GM12878 (cell line): ENCODE measurements around the gene FFAR1. TPM values are rescaled to one million over a fixed set of nuclear protein-coding genes. Genes with fewer than 3 reads are reported as not detected.

Source experiments
- BHLHE40 ChIP-seq, 2 experiments: fragments of 450-650 bp in 1 of 2; IDR thresholded peaks; 2 replicates each; pipeline ENCODE4 v1.6.1; 2011 to 2017; ENCODE audit warnings: low read depth in 2 of 2, borderline replicate concordance in 1 of 2, improper control_type of control experiment in 1 of 2, low read length in 1 of 2, mild to moderate bottlenecking in 1 of 2
- BMI1 ChIP-seq: fragments of 450-650 bp; IDR thresholded peaks from 2 replicates; pipeline ENCODE4 v1.6.1; 2016; ENCODE audit warnings: mild to moderate bottlenecking, moderate library complexity, borderline replicate concordance
- DPF2 ChIP-seq: fragments of 450-650 bp; IDR thresholded peaks from 2 replicates; pipeline ENCODE4 v1.6.1; 2017; ENCODE audit warnings: mild to moderate bottlenecking
- EGR1 ChIP-seq, 2 experiments: IDR thresholded peaks; 1 replicate in 1 of 2; 2 replicates in 1 of 2; pipeline ENCODE4 v1.6.1; 2011 to 2012; ENCODE audit warnings: low read depth in 2 of 2, low read length in 2 of 2, borderline replicate concordance in 1 of 2, mild to moderate bottlenecking in 1 of 2, moderate library complexity in 1 of 2
- FOXM1 ChIP-seq: IDR thresholded peaks from 2 replicates; pipeline ENCODE4 v1.6.1; 2012; ENCODE audit warnings: low read depth, mild to moderate bottlenecking, inconsistent platforms, low read length, moderate library complexity
- GATAD2B ChIP-seq: fragments of 450-650 bp; conservative IDR thresholded peaks from 2 replicates; pipeline ENCODE4 v1.6.1; 2017; ENCODE audit warnings: low read depth, mild to moderate bottlenecking, moderate library complexity
- IRF4 ChIP-seq: IDR thresholded peaks from 2 replicates; pipeline ENCODE4 v1.6.1; 2011; ENCODE audit warnings: low read depth, low read length
- KAT2A ChIP-seq: conservative IDR thresholded peaks from 2 replicates; pipeline ENCODE4 v1.6.1; 2011; ENCODE audit warnings: low read depth, low read length; ENCODE audit not compliant: control insufficient read depth
- MTA2 ChIP-seq: fragments of 450-650 bp; IDR thresholded peaks from 2 replicates; pipeline ENCODE4 v1.6.1; 2016; ENCODE audit warnings: low read depth, mild to moderate bottlenecking, moderate library complexity
- PBX3 ChIP-seq: IDR thresholded peaks from 2 replicates; pipeline ENCODE4 v1.6.1; 2011; ENCODE audit warnings: mild to moderate bottlenecking, low read depth, low read length, moderate library complexity; ENCODE audit not compliant: insufficient replicate concordance
- RCOR1 ChIP-seq: conservative IDR thresholded peaks from 2 replicates; pipeline ENCODE4 v1.6.1; 2012; ENCODE audit warnings: low read depth, low read length, improper control_type of control experiment
- SMC3 ChIP-seq: IDR thresholded peaks from 2 replicates; pipeline ENCODE4 v1.6.1; 2011; ENCODE audit warnings: low read length, improper control_type of control experiment, borderline replicate concordance
- SP1 ChIP-seq: IDR thresholded peaks from one replicate; pipeline ENCODE4 v1.6.1; 2011; ENCODE audit warnings: low read depth, low read length
- STAT3 ChIP-seq: IDR thresholded peaks from 2 replicates; pipeline ENCODE4 v1.6.1; 2011; ENCODE audit warnings: low read depth, low read length, improper control_type of control experiment
- TBL1XR1 ChIP-seq: IDR thresholded peaks from 2 replicates; pipeline ENCODE4 v1.6.1; 2012; ENCODE audit warnings: low read depth, low read length, improper control_type of control experiment
- TCF12 ChIP-seq: IDR thresholded peaks from 2 replicates; pipeline ENCODE4 v1.6.1; 2011; ENCODE audit warnings: low read depth, mild to moderate bottlenecking, low read length
- ZBED1 ChIP-seq: IDR thresholded peaks from 2 replicates; pipeline ENCODE4 v1.6.1; 2016; ENCODE audit warnings: borderline replicate concordance
- ZNF217 ChIP-seq: fragments of 450-650 bp; IDR thresholded peaks from 2 replicates; pipeline ENCODE4 v1.6.1; 2017; ENCODE audit warnings: antibody characterized with exemption, mild to moderate bottlenecking
- polyA plus RNA-seq, 11 experiments: library from polyadenylated mRNA; depleted of rRNA in 4 of 11; unstranded in 6 of 11; stranded (reverse) in 5 of 11; fragments of >200 nt; fragmentation: Nextera tagmentation in 4 of 11; fragmentation: Illumina TruSeq in 1 of 11; extraction: Ambion mirVana in 4 of 11; extraction: Trizol in 1 of 11; gene quantifications; 1 replicate in 1 of 11; 2 replicates in 10 of 11; pipeline versions ENCODE4 v1.2.1 to v1.2.3, GENCODE V29; 2011 to 2016; ENCODE audit warnings: inconsistent platforms in 2 of 11, missing spikeins in 2 of 11, low read depth in 1 of 11
- total RNA-seq, 4 experiments: library from RNA; depleted of rRNA in 3 of 4; stranded (reverse); fragments of >200 nt in 3 of 4; fragmentation: Illumina TruSeq in 1 of 4; extraction: Trizol in 1 of 4; gene quantifications; 2 replicates each; pipeline versions ENCODE4 v1.2.1 to v1.2.3, GENCODE V29; 2013 to 2021
- TF ChIP-seq, protein P1 (sequence below): IDR thresholded peaks from 2 replicates; pipeline ENCODE4 v1.6.1; 2012; ENCODE audit warnings: low read depth, low read length, improper control_type of control experiment
- TF ChIP-seq, protein P2 (sequence below): fragments of 450-650 bp; IDR thresholded peaks from 2 replicates; pipeline ENCODE4 v1.6.1; 2016; ENCODE audit warnings: mild to moderate bottlenecking, moderate library complexity, borderline replicate concordance
- TF ChIP-seq, protein P3 (sequence below): fragments of 450-650 bp; IDR thresholded peaks from 2 replicates; pipeline ENCODE4 v1.6.1; 2017; ENCODE audit warnings: antibody characterized with exemption, mild to moderate bottlenecking, moderate library complexity

The FFAR1 gene
- total and polyA plus RNA-seq, 10 of the 15 experiments (the other 5 are each of a cell fraction or from before 2014, with no cell fraction given), result 0.05 to 0.62 (median 0.14) TPM; not detected in 2

GRCh38 chr19:35347171-35347929, at the start of gene FFAR1 (continued):
- TF ChIP-seq, protein P1, sequence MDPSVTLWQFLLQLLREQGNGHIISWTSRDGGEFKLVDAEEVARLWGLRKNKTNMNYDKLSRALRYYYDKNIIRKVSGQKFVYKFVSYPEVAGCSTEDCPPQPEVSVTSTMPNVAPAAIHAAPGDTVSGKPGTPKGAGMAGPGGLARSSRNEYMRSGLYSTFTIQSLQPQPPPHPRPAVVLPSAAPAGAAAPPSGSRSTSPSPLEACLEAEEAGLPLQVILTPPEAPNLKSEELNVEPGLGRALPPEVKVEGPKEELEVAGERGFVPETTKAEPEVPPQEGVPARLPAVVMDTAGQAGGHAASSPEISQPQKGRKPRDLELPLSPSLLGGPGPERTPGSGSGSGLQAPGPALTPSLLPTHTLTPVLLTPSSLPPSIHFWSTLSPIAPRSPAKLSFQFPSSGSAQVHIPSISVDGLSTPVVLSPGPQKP, result no peak
- TF ChIP-seq IRF4 (peak; percentile 71), ZBED1 (no peak; the same call in 1 of the 2 replicates), KAT2A (no peak), GATAD2B (peak; percentile 66; the same call in 1 of the 2 replicates), RCOR1 (no peak), DPF2 (peak; percentile 71), SP1 (peak; percentile 53), STAT3 (peak; percentile 92), TCF12 (peak; percentile 76), MTA2 (peak; percentile 29; the same call in 1 of the 2 replicates), SMC3 (no peak; the same call in none of the 2 replicates), EGR1 (IDR thresholded peaks at IDR 0.05; ENCODE audit: borderline replicate concordance in 1 of 2, low read depth in 2 of 2, low read length in 2 of 2) (no peak), FOXM1 (peak; percentile 58; the same call in 1 of the 2 replicates), TBL1XR1 (peak; percentile 14; the same call in 1 of the 2 replicates), PBX3 (no peak), BHLHE40 (IDR thresholded peaks at IDR 0.05; ENCODE audit: borderline replicate concordance in 1 of 2, low read depth in 2 of 2, low read length in 1 of 2) (0 out of 4 replicates have a peak, but pooled peaks of 1 of the 2 experiments have one; percentile 8), BMI1 (0 out of 2 replicates have a peak, but pooled peaks have one; percentile 6), ZNF217 (0 out of 2 replicates have a peak, but pooled peaks have one; percentile 37)
- TF ChIP-seq, protein P2, sequence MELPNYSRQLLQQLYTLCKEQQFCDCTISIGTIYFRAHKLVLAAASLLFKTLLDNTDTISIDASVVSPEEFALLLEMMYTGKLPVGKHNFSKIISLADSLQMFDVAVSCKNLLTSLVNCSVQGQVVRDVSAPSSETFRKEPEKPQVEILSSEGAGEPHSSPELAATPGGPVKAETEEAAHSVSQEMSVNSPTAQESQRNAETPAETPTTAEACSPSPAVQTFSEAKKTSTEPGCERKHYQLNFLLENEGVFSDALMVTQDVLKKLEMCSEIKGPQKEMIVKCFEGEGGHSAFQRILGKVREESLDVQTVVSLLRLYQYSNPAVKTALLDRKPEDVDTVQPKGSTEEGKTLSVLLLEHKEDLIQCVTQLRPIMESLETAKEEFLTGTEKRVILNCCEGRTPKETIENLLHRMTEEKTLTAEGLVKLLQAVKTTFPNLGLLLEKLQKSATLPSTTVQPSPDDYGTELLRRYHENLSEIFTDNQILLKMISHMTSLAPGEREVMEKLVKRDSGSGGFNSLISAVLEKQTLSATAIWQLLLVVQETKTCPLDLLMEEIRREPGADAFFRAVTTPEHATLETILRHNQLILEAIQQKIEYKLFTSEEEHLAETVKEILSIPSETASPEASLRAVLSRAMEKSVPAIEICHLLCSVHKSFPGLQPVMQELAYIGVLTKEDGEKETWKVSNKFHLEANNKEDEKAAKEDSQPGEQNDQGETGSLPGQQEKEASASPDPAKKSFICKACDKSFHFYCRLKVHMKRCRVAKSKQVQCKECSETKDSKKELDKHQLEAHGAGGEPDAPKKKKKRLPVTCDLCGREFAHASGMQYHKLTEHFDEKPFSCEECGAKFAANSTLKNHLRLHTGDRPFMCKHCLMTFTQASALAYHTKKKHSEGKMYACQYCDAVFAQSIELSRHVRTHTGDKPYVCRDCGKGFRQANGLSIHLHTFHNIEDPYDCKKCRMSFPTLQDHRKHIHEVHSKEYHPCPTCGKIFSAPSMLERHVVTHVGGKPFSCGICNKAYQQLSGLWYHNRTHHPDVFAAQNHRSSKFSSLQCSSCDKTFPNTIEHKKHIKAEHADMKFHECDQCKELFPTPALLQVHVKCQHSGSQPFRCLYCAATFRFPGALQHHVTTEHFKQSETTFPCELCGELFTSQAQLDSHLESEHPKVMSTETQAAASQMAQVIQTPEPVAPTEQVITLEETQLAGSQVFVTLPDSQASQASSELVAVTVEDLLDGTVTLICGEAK, result no peak
- TF ChIP-seq, protein P3, sequence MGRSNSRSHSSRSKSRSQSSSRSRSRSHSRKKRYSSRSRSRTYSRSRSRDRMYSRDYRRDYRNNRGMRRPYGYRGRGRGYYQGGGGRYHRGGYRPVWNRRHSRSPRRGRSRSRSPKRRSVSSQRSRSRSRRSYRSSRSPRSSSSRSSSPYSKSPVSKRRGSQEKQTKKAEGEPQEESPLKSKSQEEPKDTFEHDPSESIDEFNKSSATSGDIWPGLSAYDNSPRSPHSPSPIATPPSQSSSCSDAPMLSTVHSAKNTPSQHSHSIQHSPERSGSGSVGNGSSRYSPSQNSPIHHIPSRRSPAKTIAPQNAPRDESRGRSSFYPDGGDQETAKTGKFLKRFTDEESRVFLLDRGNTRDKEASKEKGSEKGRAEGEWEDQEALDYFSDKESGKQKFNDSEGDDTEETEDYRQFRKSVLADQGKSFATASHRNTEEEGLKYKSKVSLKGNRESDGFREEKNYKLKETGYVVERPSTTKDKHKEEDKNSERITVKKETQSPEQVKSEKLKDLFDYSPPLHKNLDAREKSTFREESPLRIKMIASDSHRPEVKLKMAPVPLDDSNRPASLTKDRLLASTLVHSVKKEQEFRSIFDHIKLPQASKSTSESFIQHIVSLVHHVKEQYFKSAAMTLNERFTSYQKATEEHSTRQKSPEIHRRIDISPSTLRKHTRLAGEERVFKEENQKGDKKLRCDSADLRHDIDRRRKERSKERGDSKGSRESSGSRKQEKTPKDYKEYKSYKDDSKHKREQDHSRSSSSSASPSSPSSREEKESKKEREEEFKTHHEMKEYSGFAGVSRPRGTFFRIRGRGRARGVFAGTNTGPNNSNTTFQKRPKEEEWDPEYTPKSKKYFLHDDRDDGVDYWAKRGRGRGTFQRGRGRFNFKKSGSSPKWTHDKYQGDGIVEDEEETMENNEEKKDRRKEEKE, result no peak
